Muscle of back (tissue), 11 donors: ENCODE measurements around the gene LRRC3. TPM values are rescaled to one million over a fixed set of nuclear protein-coding genes. Genes with fewer than 3 reads are reported as not detected.

ENCODE experiments used
- DNase-seq, 3 donors: peaks; one replicate each; pipeline versions ENCODE4 v3.0.0 to v3.0.0-alpha.2; 2013
- polyA plus RNA-seq, 10 donors: library from polyadenylated mRNA; unstranded; fragments of 120-200 nt; gene quantifications; one replicate each; pipeline ENCODE4 v1.2.1, GENCODE V29; 2013; ENCODE audit not compliant: insufficient read length in 10 of 10

Gene LRRC3
- polyA plus RNA-seq, 10 donors, result 2.0 to 4.3 (median 2.6) TPM

DNA sequence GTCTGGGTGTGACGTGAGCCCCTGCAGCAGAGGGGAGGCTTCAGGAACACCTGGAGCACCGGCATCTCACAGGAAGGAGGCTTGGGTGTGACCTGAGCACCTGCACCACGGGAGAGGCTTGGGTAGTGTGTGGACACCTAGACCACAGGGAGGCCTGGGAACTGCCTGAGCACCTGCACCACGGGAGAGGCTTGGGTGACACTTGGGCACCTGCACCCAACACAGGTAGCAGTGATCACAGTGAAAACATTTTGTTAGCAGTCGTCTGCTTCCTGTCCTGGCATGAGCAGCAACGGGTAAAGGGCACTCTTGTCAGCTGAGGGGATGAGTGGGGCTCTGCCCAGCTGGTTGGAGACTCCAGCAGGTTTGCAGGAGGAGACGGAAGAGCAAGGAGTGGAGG, 22.4 kb downstream of the LRRC3 start:
- DNase-seq, result no peak

DNA sequence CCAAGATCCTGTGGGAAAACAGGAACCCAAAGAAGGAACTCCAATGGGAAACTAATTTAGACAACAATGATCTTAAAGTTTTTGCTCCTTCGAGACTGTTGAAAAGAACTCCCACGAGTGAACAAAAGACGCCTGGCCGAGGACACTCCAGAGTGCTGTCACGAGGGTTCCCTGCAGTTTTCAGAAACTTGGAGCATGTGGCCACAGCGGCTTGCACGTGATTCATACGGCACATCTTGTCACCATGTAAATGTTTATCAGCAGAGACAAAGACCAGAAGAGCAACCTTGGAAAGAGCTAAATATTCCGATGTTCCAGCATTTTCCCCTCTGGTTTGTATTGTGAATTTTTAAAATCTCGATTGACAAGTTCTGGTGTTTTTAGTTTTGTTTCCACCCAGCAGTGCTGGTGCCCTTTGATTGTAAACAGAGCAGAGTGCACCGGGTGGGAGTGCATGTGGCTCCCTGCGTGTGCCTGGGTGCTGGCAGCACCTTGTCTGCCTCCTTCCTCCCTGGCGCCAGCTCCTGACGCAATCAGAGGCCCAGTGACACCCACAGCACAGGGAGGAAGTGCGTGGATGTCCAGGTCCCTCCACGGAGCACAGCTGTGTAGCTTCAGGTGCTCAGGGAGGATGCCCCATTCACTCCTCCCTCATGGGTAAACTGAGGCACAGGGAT, 23.0 kb downstream of the LRRC3 start:
- no peak for DNase-seq

DNA sequence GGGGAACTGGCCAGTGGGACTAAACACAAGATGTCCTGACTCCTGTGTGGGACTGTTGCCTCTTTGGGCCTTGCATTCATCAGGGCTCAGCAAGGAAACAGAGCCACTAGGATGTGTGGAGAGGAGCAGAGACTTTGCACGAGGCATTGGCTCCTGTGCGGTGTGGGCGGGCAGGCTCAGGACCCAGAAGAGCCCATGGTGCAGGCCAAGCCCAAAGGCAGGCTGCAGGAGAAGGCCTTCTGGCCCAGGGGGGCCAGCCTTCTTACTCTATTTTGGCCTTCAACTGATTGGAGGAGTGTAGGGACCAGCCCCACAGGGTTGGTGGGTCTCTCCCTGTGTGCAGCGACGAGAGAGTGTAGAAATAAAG, 23.5 kb downstream of the LRRC3 start:
- DNase-seq, result no peak

DNA sequence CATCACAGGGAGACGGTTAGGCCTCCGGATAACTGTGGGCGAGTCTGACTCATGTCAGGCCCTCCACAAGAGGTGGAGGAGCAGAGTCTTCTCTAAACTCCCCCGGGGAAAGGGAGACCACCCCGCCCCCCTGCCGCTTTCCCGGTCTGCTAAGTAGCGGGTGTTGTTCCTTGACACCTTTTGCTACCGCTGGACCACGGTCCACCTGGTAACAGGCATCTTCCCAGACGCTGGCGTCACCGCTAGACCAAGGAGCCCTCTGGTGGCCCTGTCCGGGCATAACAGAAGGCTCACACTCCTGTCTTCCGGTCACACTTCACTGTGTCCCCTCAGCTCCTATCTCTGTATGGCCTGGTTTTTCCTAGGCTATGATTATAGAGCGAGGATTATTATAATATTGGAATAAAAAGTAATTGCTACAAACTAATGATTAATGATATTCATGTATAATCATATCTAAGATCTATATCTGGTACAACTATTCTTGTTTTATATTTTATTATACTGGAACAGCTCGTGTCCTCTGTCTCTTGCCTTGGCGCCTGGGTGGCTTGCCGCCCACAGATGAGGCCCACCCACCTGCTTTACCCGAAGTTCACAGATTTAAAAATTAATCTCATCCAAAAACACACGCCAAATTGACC, 24.4 kb downstream of the LRRC3 start:
- peak in 1 of 3 donors; percentile 27 for DNase-seq

DNA sequence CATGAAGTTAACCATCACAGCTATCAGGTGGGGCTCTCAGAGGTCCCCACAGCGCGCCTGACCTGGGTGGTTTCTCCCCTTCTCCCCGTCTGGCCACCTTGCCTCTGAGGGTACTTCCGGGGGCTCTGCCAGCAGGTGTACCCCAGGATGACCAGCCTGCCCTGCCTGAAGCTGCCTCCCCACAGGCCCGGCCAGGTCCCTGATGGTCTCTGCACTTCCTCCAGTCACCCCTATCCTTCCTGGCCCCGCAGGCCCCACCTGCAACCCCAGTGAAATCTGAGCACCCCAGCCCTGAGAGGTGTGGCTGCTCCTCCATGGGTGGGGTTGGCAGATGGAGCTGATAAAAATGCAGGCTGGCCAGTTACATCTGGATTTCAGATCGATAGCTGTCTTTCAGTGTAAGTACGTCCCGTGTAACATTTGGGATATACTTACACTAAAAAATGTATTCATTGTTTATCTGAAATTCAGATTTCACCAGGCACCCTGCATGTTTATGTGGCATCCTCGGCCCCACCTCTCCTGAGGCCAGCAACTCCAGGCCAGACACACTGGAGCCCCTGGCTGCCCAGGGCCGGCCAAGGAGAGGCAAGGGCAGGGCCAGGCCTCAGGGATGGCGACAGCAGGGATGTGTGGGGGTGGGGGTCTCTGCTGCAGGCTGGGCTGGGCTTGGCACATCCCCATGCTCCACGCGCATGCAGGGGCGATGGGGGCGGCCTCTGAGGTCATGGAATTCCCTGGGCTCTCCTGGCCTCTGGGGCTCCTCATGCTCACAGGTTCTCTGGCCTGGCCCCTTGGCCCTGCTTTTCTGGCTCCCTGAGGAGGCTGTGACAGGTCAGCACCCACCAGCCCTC, 25.1 kb downstream of the LRRC3 start:
- no peak for DNase-seq

DNA sequence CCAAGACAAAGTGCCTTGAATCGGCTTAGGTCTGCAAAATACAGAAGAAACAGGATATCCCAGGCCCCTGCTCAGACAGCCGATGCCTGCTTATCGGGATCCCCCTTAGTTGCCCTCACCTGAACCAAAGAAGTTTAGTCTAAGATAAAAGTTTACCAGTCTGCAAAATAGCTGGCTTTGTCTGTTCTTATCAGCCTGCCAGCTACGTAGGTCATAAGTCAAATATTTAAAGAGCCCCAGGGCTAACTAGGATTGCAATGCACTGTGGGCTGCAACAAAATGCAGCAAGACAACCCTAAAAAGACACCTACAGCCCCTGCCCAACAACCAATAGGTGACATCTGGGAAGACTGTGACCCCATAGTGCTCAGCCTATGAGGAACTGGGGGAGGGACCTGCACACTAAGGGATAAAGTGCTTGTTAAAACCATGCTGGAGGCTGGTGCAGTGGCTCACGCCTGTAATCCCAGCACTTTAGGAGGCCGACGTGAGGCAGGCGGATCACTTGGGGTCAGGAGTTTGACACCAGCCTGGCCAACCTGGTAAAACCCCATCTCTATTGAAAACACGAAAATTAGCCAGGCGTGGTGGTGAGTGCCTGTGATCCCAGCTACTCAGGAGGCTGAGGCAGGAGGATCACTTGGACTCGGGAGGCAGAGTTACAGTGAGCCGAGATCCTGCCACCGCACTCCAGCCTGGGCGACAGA, 27.4 kb downstream of the LRRC3 start:
- DNase-seq, result no peak

DNA sequence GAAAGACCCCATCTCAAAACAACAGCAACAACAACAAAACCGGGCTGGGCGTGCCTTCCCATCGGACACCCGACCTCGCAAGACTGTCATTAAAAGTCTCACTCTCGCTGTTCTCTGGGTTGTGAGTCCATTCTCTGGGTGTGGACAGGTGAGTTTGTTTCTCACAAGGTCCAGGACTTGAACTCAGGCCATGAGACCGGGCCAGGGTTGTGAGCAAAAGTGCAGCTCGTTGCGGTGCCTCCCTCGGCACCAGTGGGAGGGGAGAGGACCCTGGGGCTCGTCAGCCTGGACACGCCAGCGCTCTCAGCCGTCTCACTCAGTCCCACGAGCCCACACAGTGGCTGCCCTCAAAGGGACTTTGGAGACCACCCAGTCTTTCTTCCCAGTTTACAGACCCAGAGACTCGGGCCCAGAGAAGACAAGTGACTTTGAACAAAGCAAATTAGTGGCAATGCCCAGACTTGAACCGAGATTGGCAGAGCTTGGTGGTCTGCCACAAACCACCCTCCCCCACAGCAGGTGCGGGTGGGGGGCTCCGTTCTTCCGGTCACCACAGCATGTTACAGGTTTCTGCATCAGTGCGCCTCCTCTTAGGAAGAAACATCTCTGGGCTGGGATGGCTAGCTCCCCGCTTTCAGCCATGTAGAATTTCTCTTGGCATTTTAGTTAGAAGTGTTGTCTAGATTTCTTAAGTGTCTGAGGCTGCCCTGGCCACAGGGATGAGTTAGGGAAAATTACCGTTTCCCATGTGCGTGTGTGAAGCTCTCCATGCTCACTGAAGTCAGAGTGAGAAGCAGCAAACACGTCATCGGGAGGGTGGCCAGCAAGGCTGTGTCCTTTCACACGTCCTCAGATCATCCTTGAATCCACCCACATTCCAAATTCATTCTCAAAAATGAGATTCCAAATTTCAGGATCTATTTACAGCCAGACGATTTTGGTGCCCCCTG, 28.3 kb downstream of the LRRC3 start:
- no peak for DNase-seq

DNA sequence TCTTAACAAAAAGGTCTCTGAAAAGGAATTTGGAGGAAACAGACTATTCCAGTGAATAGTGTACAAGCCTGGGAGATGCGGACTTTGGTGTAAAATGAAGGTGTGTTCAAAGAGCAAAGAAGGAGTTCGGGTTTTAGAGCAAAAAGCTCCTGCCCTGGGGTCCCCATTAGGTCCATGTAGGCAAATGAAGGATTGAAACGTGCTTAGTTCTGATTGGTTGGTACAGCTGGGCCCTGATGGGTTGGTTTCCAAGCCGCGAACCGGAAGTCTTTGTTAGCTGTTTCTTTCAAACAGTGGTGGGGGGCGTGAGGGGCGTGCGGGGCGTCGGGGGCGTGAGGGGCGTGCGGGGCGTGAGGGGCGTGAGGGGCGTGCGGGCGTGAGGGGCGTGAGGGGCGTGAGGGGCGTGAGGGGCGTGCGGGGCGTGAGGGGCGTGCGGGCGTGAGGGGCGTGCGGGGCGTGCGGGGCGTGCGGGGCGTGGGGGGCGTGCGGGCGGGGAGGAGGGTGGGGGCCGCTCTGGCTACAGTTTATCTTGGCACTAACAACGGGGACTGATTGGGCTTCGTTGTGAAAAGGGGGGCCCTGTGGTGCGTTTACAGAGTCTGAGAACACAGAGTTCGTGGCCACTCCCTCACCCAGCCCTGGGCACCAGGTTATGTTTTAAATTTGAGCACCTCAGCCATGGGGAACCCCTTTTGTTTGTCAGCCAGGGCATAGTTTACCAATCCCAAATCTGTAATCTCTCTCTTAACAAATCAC, 29.4 kb downstream of the LRRC3 start:
- no peak for DNase-seq

DNA sequence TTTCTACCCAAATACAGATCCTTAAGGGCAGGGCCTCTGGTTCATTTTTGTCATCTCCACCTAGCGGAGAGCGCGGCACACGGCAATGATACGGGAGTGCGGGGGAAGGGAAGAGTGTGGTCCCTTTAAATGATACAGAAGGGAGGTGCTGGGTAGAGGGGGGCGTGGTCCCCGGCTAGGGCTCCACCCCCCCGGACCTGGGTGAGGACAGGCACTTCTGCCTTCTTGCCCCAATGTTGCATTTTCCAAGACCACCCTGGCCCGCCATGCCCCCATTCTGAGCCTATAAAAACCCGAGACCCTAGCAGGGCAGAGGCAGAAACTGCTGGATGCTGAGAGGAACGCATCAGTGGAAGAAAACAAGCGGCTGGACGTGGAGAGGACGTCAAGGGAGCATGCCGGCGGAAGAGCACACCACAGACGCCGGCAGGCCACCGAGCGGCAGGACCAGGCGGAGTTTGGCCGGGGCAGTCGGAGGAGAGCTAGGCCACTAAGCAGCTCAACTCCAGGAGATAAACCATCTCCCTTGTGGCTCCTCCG, 30.0 kb downstream of the LRRC3 start:
- DNase-seq, result peak in 1 of 3 donors; percentile 29

DNA sequence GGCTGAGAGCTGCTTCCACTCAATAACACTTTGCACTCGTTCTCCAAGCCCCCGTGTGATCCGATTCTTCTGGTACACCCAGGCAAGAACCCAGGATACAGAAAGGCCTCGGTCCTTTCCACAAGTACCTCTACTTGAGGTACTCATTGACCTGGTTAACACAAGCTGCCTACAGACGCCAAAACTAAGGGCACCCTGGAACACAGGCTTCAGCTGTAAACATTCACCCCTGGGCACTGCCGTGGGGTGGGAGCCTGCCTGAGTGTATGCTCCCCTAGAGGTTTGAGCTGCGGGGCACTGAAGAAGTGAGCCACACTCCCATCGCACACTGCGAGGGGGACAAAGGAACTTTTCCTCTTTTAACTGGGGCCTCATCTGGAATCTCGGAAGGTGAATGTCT, 30.5 kb downstream of the LRRC3 start:
- no peak for DNase-seq

DNA sequence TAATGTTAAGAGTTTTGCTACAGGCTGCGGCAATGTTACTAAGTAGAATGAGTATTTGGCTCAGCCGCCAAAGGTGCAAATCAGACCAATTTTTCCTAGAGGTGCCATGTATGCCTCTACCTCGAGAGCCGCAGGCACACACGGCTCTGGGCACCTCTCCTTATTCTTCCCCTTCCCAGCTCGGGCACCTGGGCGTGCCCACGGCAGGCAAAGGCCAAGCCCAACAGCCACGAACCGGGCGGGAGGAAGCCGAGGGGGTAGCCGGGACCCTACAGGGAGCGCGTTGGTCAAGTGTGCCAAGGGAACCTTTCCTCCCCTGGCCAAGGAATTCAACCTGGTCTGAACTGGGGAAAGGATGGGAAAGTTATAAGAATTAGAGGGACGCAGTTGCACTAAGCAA, 31.0 kb downstream of the LRRC3 start:
- no peak for DNase-seq

DNA sequence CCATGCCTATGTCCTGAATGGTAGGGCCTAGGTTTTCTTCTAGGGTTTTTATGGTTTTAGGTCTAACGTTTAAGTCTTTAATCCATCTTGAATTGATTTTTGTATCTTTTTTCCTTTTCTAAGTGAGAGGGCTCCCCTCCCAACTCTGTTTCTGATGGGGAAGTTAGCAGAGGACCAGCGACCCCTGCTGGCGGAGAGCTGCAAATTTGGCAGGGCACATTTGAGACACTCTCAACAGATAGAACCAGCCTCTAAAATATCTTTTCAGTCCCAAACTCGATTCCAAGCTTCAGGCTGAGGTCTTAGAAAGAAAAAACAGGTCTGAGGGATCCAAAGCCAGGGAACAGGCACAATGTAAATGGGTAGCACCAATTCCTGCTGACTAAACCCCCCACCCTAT, 32.5 kb downstream of the LRRC3 start:
- DNase-seq, result no peak

DNA sequence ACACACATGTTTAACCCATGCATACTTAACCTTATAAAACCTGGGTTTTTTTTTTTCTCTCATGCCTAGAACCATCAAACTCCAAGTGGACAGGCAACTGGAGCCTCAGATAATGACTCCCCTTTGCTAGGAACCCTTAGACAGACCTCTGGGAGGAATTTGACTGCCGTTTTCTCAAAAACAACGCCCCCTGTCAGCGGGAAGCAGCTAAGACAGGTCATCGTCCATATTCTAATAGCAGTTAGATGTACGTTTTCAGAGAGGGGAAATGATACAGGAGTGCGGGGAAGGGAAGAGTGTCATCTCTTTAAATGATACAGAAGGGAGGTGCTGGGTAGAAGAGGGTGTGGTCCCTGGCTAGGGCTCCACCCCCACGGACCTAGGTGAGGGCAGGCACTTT, 34.7 kb downstream of the LRRC3 start:
- no peak for DNase-seq

DNA sequence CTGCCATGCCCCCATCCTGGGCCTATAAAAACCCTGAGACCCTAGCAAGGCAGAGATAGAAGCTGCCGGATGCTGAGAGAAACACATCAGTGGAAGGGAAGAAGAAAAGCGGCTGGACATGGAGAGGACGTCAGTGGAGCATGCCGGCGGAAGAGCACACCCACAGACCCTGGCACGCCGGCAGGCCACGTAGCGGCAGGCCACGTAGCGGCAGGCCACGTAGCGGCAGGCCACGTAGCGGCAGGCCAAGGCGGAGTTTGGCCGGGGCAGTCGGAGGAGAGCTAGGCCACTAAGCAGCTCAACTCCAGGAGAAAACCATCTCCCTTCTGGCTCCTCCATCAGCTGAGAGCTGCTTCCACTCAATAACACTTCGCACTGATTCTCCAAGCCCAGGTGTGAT, 35.1 kb downstream of the LRRC3 start:
- no peak for DNase-seq

DNA sequence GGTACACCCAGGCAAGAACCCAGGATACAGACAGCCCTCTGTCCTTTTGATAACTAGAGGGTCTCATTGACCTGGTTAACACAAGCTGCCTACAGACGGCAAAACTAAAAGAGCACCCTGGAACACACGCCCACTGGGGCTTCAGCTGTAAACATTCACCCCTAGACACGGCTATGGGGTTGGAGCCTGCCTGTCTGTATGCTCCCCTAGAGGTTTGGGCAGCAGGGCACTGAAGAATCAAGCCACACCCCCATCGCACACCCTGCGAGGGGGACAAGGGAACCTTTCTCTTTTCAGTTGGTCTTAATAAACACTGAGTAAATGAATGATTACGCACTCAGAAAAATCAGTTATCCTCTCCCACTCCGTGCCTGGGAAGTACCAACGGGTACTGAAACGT, 35.5 kb downstream of the LRRC3 start:
- DNase-seq, result no peak

DNA sequence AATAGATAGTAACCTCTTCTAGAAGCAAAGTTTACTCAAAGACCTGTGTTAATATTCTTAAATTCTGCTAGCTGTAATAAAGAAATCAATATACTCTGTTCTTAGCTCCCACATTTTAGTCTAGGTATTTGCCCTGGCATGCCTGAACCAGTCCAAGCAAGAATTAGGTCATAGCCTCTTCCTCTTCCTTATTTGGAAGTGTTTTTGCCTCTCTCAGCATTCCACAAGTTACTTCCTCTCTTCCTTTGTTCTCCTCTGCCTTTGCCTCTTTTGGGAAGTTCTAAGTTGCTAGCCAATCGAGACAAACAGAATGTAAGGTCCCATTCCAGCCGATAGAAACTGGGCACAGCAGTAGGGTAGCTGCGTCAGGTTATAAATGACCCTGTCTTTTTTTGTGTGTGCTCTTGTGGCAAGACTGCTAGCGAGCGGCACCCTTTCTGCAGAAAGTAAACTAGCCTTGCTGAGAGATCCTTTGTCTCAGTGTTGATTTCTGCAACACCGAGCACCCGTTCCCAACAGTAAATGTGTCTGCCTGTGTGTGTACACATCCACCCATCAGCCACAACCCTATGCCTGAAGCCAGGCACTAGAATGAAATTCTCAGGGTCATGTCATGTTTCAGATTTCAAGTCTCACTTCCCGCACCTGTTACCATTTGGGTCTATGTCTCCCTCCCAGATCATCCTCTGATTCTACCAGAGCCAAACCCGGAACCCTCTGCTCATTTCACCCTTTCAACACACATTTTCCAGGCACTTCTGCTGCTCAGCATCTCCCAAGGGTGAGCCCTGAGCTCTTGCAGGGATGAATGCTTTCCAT, 37.5 kb downstream of the LRRC3 start:
- DNase-seq, result no peak

DNA sequence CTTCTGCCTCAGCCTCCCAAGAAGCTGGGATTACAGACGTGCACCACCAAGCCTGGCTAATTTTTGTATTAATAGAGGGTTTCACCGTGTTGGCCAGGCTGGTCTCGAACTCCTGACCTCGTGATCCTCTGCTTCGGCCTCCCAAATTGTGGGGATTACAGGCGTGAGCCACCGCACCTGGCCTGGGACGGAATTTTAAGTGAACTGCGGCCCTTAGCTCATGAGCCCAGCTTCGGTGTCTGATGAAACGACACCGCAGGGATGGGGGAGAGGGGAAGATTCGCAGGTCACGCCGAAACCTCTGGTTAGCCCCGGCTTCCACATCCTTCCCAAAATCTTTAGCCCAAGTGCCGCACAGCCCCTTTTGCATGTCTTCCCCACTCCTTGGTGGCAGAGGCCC, 39.1 kb downstream of the LRRC3 start:
- no peak for DNase-seq

DNA sequence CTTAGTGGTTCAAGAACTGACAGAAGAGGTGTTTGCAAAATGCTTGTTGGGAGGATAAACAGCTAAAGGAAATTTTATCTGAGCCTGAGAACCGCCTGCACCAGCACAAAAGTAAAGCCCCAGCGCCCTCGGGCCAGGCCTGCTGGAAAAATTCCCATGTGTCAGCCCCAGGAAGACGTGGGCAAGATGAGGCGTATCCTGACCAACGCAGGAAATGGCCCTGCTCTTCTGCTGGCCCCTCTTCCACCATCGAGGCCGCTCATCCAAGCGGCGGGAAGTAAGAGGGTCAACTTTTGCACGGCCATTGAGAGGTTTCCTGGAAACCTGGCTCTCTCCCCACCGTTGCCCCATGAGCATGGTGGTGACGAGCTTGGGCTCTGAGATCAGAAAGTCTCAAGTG, 39.6 kb downstream of the LRRC3 start:
- DNase-seq, result no peak
